ENCODE data around the gene PBRM1. TPM values are rescaled to one million over a fixed set of nuclear protein-coding genes. Genes with fewer than 3 reads are reported as not detected.
A peak's percentile ranks its signal among the peaks of the same experiment; 100 is the strongest.

Gene PBRM1
- total and polyA plus RNA-seq, 2 of the 8 experiments (the other 6 are each of a cell fraction or from before 2014, with no cell fraction given), result 19.3 to 65.8 TPM

Small RNA genes within 50 kb of the gene (small RNA-seq; reads per million reads assigned to genes)
- gene AC006254.2 (ENCODE audit: insufficient read depth) (not detected), gene RF00569 (ENCODE audit: insufficient read depth) (1,173 reads per million, percentile 99 among the genes with 10 or more reads in this experiment), gene RF01183 (ENCODE audit: insufficient read depth) (not detected), gene RNU6-856P (ENCODE audit: insufficient read depth) (not detected), gene RNU6ATAC16P (ENCODE audit: insufficient read depth) (not detected), gene SNORD19 (ENCODE audit: insufficient read depth) (2.7 reads per million, percentile 33 among the genes with 10 or more reads in this experiment), gene SNORD19B (ENCODE audit: insufficient read depth) (not detected), gene SNORD69 (ENCODE audit: insufficient read depth) (1,481 reads per million, percentile 99 among the genes with 10 or more reads in this experiment)

Other genes with a start within 250 kb of the PBRM1 start
- gene SEMA3G, start 240.8 kb downstream of the PBRM1 start, total RNA-seq (2021; fragmentation: NEBNext Ultra II Directional; extraction: Animal tissue kit (Norgen Biotek cat#: 25700)), result 1.5 TPM in 2 replicates
- gene SEMA3G, start 240.8 kb downstream of the PBRM1 start, polyA plus RNA-seq (2011; rRNA removed), result 0.95 and 2.4 TPM in 2 replicates
- 5.8 and 9.5 TPM in 2 replicates for gene TNNC1, start 231.9 kb downstream of the PBRM1 start, total RNA-seq (2021; fragmentation: NEBNext Ultra II Directional; extraction: Animal tissue kit (Norgen Biotek cat#: 25700))
- 16.4 and 18.5 TPM in 2 replicates for gene TNNC1, start 231.9 kb downstream of the PBRM1 start, polyA plus RNA-seq (2011; rRNA removed)
- 67.0 and 71.9 TPM in 2 replicates for gene NISCH, start 230.3 kb downstream of the PBRM1 start, total RNA-seq (2021; fragmentation: NEBNext Ultra II Directional; extraction: Animal tissue kit (Norgen Biotek cat#: 25700))
- 71.2 and 108 TPM in 2 replicates for gene NISCH, start 230.3 kb downstream of the PBRM1 start, polyA plus RNA-seq (2011; rRNA removed)
- gene STAB1, start 190.6 kb downstream of the PBRM1 start, total RNA-seq (2021; fragmentation: NEBNext Ultra II Directional; extraction: Animal tissue kit (Norgen Biotek cat#: 25700)), result 1.8 and 1.9 TPM in 2 replicates
- 1.0 and 1.3 TPM in 2 replicates for gene STAB1, start 190.6 kb downstream of the PBRM1 start, polyA plus RNA-seq (2011; rRNA removed)
- gene NT5DC2, start 152.1 kb downstream of the PBRM1 start, total RNA-seq (2021; fragmentation: NEBNext Ultra II Directional; extraction: Animal tissue kit (Norgen Biotek cat#: 25700)), result 331 and 367 TPM in 2 replicates
- gene NT5DC2, start 152.1 kb downstream of the PBRM1 start, polyA plus RNA-seq (2011; rRNA removed), result 477 and 618 TPM in 2 replicates
- gene UQCC5, start 149.3 kb downstream of the PBRM1 start, total RNA-seq (2021; fragmentation: NEBNext Ultra II Directional; extraction: Animal tissue kit (Norgen Biotek cat#: 25700)), result 37.7 and 39.3 TPM in 2 replicates
- 35.0 and 45.0 TPM in 2 replicates for gene UQCC5, start 149.3 kb downstream of the PBRM1 start, polyA plus RNA-seq (2011; rRNA removed)
- 174 and 184 TPM in 2 replicates for gene GNL3, start 119 bp upstream of the PBRM1 start, total RNA-seq (2021; fragmentation: NEBNext Ultra II Directional; extraction: Animal tissue kit (Norgen Biotek cat#: 25700))
- gene GNL3, start 119 bp upstream of the PBRM1 start, polyA plus RNA-seq (2011; rRNA removed), result 35.7 and 45.5 TPM in 2 replicates
- gene GLT8D1, start 19.9 kb upstream of the PBRM1 start, total RNA-seq (2021; fragmentation: NEBNext Ultra II Directional; extraction: Animal tissue kit (Norgen Biotek cat#: 25700)), result 33.6 and 33.8 TPM in 2 replicates
- gene GLT8D1, start 19.9 kb upstream of the PBRM1 start, polyA plus RNA-seq (2011; rRNA removed), result 23.2 and 29.0 TPM in 2 replicates
- 102 and 104 TPM in 2 replicates for gene SPCS1, start 20.2 kb upstream of the PBRM1 start, total RNA-seq (2021; fragmentation: NEBNext Ultra II Directional; extraction: Animal tissue kit (Norgen Biotek cat#: 25700))
- gene SPCS1, start 20.2 kb upstream of the PBRM1 start, polyA plus RNA-seq (2011; rRNA removed), result 185 and 191 TPM in 2 replicates
- 39.5 and 40.0 TPM in 2 replicates for gene NEK4, start 85.0 kb upstream of the PBRM1 start, total RNA-seq (2021; fragmentation: NEBNext Ultra II Directional; extraction: Animal tissue kit (Norgen Biotek cat#: 25700))
- 6.0 and 7.5 TPM in 2 replicates for gene NEK4, start 85.0 kb upstream of the PBRM1 start, polyA plus RNA-seq (2011; rRNA removed)
- not detected in 2 replicates for gene ITIH1, start 91.7 kb upstream of the PBRM1 start, total RNA-seq (2021; fragmentation: NEBNext Ultra II Directional; extraction: Animal tissue kit (Norgen Biotek cat#: 25700))
- gene ITIH1, start 91.7 kb upstream of the PBRM1 start, polyA plus RNA-seq (2011; rRNA removed), result not detected in 2 replicates
- not detected in 2 replicates for gene ITIH3, start 108.9 kb upstream of the PBRM1 start, total RNA-seq (2021; fragmentation: NEBNext Ultra II Directional; extraction: Animal tissue kit (Norgen Biotek cat#: 25700))
- gene ITIH3, start 108.9 kb upstream of the PBRM1 start, polyA plus RNA-seq (2011; rRNA removed), result not detected in 2 replicates
- gene ITIH4, start 144.8 kb upstream of the PBRM1 start, total RNA-seq (2021; fragmentation: NEBNext Ultra II Directional; extraction: Animal tissue kit (Norgen Biotek cat#: 25700)), result 0.78 and 3.7 TPM in 2 replicates
- 3.2 and 3.4 TPM in 2 replicates for gene ITIH4, start 144.8 kb upstream of the PBRM1 start, polyA plus RNA-seq (2011; rRNA removed)
- 0.84 and 2.4 TPM in 2 replicates for gene MUSTN1, start 149.1 kb upstream of the PBRM1 start, total RNA-seq (2021; fragmentation: NEBNext Ultra II Directional; extraction: Animal tissue kit (Norgen Biotek cat#: 25700))
- 1.1 and 3.0 TPM in 2 replicates for gene MUSTN1, start 149.1 kb upstream of the PBRM1 start, polyA plus RNA-seq (2011; rRNA removed)
- 22.1 and 23.0 TPM in 2 replicates for gene STIMATE, start 211.6 kb upstream of the PBRM1 start, total RNA-seq (2021; fragmentation: NEBNext Ultra II Directional; extraction: Animal tissue kit (Norgen Biotek cat#: 25700))
- 17.5 and 33.0 TPM in 2 replicates for gene STIMATE, start 211.6 kb upstream of the PBRM1 start, polyA plus RNA-seq (2011; rRNA removed)

All from H1 (cell line).